GM23248 (cell line): ENCODE data around the gene KLHDC8A. TPM values are rescaled to one million over a fixed set of nuclear protein-coding genes. Genes with fewer than 3 reads are reported as not detected.

Source experiments
- DNase-seq: peaks from one replicate; pipeline ENCODE4 v3.0.0-alpha.2; 2015
- H2AFZ ChIP-seq: fragments of 200-600 bp; sonication (generic); 2 replicates; pipeline ENCODE4 v1.6.1; 2016; ENCODE audit warnings: antibody characterized with exemption
- H3F3A ChIP-seq: fragments of 200-600 bp; sonication (generic); 2 replicates; pipeline ENCODE4 v1.6.1; 2016; ENCODE audit warnings: mild to moderate bottlenecking, antibody characterized with exemption, mixed run types; ENCODE audit not compliant: insufficient read depth
- H3K27ac ChIP-seq: fragments of 200-600 bp; sonication (generic); 2 replicates; pipeline ENCODE4 v1.5.1; 2016; ENCODE audit warnings: mild to moderate bottlenecking
- H3K27me3 ChIP-seq: fragments of 200-600 bp; sonication (generic); replicated peaks from 2 replicates; pipeline ENCODE4 v1.6.1; 2016; ENCODE audit warnings: mild to moderate bottlenecking; ENCODE audit not compliant: insufficient read depth
- H3K36me3 ChIP-seq: fragments of 200-600 bp; sonication (generic); 2 replicates; pipeline ENCODE4 v1.6.1; 2016; ENCODE audit warnings: low read depth, mild to moderate bottlenecking
- H3K4me1 ChIP-seq: fragments of 200-600 bp; sonication (generic); 2 replicates; pipeline ENCODE4 v1.6.1; 2016; ENCODE audit warnings: mild to moderate bottlenecking; ENCODE audit not compliant: insufficient read depth
- H3K4me2 ChIP-seq: fragments of 200-600 bp; sonication (generic); one replicate; pipeline ENCODE4 v1.6.1; 2016; ENCODE audit warnings: mild to moderate bottlenecking; ENCODE audit not compliant: unreplicated experiment
- H3K4me3 ChIP-seq: fragments of 200-600 bp; sonication (generic); 2 replicates; pipeline ENCODE4 v1.5.1; 2016; ENCODE audit warnings: mild to moderate bottlenecking
- H3K79me2 ChIP-seq: fragments of 200-600 bp; sonication (generic); 2 replicates; pipeline ENCODE4 v1.6.1; 2016; ENCODE audit warnings: mild to moderate bottlenecking; ENCODE audit not compliant: insufficient read depth
- H3K9ac ChIP-seq: fragments of 200-600 bp; sonication (generic); 2 replicates; pipeline ENCODE4 v1.6.1; 2016; ENCODE audit warnings: mild to moderate bottlenecking
- H3K9me2 ChIP-seq: fragments of 200-600 bp; sonication (generic); 2 replicates; pipeline ENCODE4 v1.6.1; 2016; ENCODE audit warnings: mixed run types, mild to moderate bottlenecking, moderate library complexity; ENCODE audit not compliant: insufficient read depth
- H3K9me3 ChIP-seq: fragments of 200-600 bp; sonication (generic); one replicate; pipeline ENCODE4 v1.6.1; 2017; ENCODE audit warnings: low read depth
- H4K20me1 ChIP-seq: fragments of 200-600 bp; sonication (generic); 2 replicates; pipeline ENCODE4 v1.6.0; 2016; ENCODE audit not compliant: insufficient read depth
- EZH2 ChIP-seq: fragments of 200-600 bp; sonication (generic); IDR thresholded peaks from 2 replicates; pipeline ENCODE4 v1.6.1; 2018; ENCODE audit warnings: antibody characterized with exemption, mild to moderate bottlenecking; ENCODE audit not compliant: insufficient read depth, poor library complexity, severe bottlenecking
- EZH2phosphoT487 ChIP-seq: fragments of 200-600 bp; sonication (generic); IDR thresholded peaks from 2 replicates; pipeline ENCODE4 v1.6.1; 2018; ENCODE audit warnings: antibody characterized with exemption, moderate library complexity, mild to moderate bottlenecking, low read depth; ENCODE audit not compliant: insufficient read depth
- WGBS, 2 experiments: methylation state at CpG; one replicate each; pipeline ENCODE4 v1.1.6; 2015 to 2017; ENCODE audit warnings: low lambda C conversion rate in 2 of 2, low coverage in 1 of 2; ENCODE audit errors: missing lambda C conversion rate in 2 of 2; 5-methylcytosine and 5-hydroxymethylcytosine counted together
- in situ Hi-C: fragments of 300-500 bp; cut with MboI; formaldehyde crosslinking; loops from 2 replicates; pipeline ENCODE4 v1.15.0; 2020
- polyA plus RNA-seq: library from polyadenylated mRNA; unstranded; fragments of >200 nt; fragmentation: Nextera tagmentation; extraction: Ambion mirVana; gene quantifications from 2 replicates; pipeline ENCODE4 v1.2.1, GENCODE V29; 2016
- total RNA-seq: library from RNA; depleted of rRNA; stranded (reverse); fragments of >200 nt; shearing (Covaris generic); gene quantifications from 2 replicates; pipeline ENCODE4 v1.2.3, GENCODE V29; 2014

KLHDC8A gene
- total and polyA plus RNA-seq, 2 experiments from 2014 or later: not detected

- WGBS, 2 experiments: 34 to 37% methylated on average over 11 of the region's 11 CpGs
- TF ChIP-seq EZH2: no peak
- no peak for TF ChIP-seq EZH2phosphoT487
- H3K9me2 ChIP-seq: no peaks in the 10 kb centered on the region
- H3K36me3 ChIP-seq: no peaks in the 10 kb centered on the region
- H3K9ac ChIP-seq: no peak overlapping the region
- no peaks in the 10 kb centered on the region for H4K20me1 ChIP-seq
- H3K4me1 ChIP-seq: peaks cover 4% of the 10 kb centered on the region; the same call in 1 of the 2 replicates
- no peak for DNase-seq
- no peaks in the 10 kb centered on the region for H3K79me2 ChIP-seq
- H3K4me2 ChIP-seq: no peak overlapping the region
- no peak overlapping the region for H3K4me3 ChIP-seq
- peaks cover 37% of the 10 kb centered on the region for H3K27me3 ChIP-seq
- no peak overlapping the region for H2AFZ ChIP-seq
- H3F3A ChIP-seq: no peaks in the 10 kb centered on the region
- in situ Hi-C loops: loop anchor here (10.0 kb wide), 1 partner anchor 125 kb away; no protein-coding TSS in a partner anchor
- no peak overlapping the region for H3K27ac ChIP-seq
- no peaks in the 10 kb centered on the region for H3K9me3 ChIP-seq
Observed at GRCh38 chr1:205359771-205360565, 3.2 kb upstream of the KLHDC8A start.

DNA sequence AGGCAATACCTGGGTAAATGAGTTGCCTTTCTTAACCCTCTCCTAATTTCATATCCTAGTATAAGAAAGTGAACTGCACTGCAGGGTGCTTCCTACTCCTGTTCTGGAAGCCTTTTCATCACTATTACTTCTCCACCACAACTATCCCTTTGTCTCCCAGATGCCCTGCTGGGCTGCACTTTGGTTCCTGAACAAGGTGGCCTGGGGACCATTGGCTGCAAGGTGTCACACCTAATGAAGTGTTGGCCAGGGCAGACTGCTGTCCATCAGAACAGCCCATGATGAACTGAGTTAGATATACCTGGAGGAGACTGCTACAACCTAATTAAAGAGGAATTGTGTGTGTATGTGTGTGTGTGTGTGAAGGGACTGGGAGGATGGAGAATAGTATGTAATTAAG, 1.9 kb upstream of the KLHDC8A start:
- Histone ChIP-seq H3K4me2 (no peak overlapping the region), H2AFZ (no peak overlapping the region), H3K36me3 (no peaks in the 10 kb centered on the region), H3F3A (no peaks in the 10 kb centered on the region), H3K9me3 (no peaks in the 10 kb centered on the region), H3K4me3 (no peak overlapping the region), H4K20me1 (no peaks in the 10 kb centered on the region), H3K4me1 (peaks cover 4% of the 10 kb centered on the region; the same call in 1 of the 2 replicates), H3K9ac (no peak overlapping the region), H3K27ac (no peak overlapping the region), H3K79me2 (no peaks in the 10 kb centered on the region), H3K9me2 (no peaks in the 10 kb centered on the region), H3K27me3 (peaks cover 37% of the 10 kb centered on the region)
- DNase-seq: no peak
- in situ Hi-C loops: loop anchor here (10.0 kb wide), 1 partner anchor 126 kb away; no protein-coding TSS in a partner anchor
- TF ChIP-seq EZH2phosphoT487 (no peak), EZH2 (no peak)

DNA sequence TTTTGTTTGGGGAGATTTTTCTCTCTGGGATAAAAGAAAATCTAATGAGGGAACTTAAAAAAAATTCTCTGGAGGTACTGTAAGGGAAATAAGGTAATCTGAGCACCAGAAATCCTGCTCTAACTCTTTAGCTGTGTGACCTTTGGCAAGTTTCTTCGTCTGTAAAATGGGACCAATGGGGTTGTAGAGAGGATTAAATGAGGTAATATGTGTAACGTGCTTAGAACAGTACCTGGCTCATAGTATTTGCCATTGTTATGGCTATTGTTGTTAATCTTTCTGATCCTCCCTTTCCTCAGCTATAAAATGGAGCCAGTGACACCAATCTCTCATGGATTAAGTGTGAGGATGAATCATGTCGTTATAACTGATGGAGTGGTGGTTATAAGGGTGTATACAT, 845 bp upstream of the KLHDC8A start:
- Histone ChIP-seq H3F3A (no peaks in the 10 kb centered on the region), H3K4me2 (no peak overlapping the region), H3K79me2 (no peaks in the 10 kb centered on the region), H3K27ac (no peak overlapping the region), H3K27me3 (peaks cover 37% of the 10 kb centered on the region), H4K20me1 (no peaks in the 10 kb centered on the region), H3K9me2 (no peaks in the 10 kb centered on the region), H2AFZ (no peak overlapping the region), H3K36me3 (no peaks in the 10 kb centered on the region), H3K4me1 (peaks cover 4% of the 10 kb centered on the region; the same call in 1 of the 2 replicates), H3K9me3 (no peaks in the 10 kb centered on the region), H3K4me3 (no peak overlapping the region), H3K9ac (no peak overlapping the region)
- no peak for DNase-seq
- WGBS, 2 experiments: 63 to 66% methylated on average over 3 of the region's 3 CpGs
- no peak for TF ChIP-seq EZH2phosphoT487
- no peak for TF ChIP-seq EZH2
- in situ Hi-C loops: loop anchor here (10.0 kb wide), 1 partner anchor 127 kb away; no protein-coding TSS in a partner anchor

GRCh38 chr1:205355075-205355453, 1.7 kb downstream of the KLHDC8A start:
- H3K27ac ChIP-seq: no peak overlapping the region
- no peak overlapping the region for H3K4me2 ChIP-seq
- H3K4me3 ChIP-seq: no peak overlapping the region
- no peaks in the 10 kb centered on the region for H3K36me3 ChIP-seq
- H3K79me2 ChIP-seq: no peaks in the 10 kb centered on the region
- DNase-seq: peak; percentile 53
- no peaks in the 10 kb centered on the region for H4K20me1 ChIP-seq
- no peaks in the 10 kb centered on the region for H3F3A ChIP-seq
- H3K4me1 ChIP-seq: peaks cover 4% of the 10 kb centered on the region; the same call in 1 of the 2 replicates
- H3K9ac ChIP-seq: no peak overlapping the region
- TF ChIP-seq EZH2 (no peak), EZH2phosphoT487 (no peak)
- no peak overlapping the region for H2AFZ ChIP-seq
- in situ Hi-C loops: loop anchor here (10.0 kb wide), 1 partner anchor 130 kb away; no protein-coding TSS in a partner anchor
- no peaks in the 10 kb centered on the region for H3K9me2 ChIP-seq
- peaks cover 26% of the 10 kb centered on the region for H3K27me3 ChIP-seq
- WGBS, 2 experiments: 81 to 86% methylated on average over 3 of the region's 3 CpGs
- no peaks in the 10 kb centered on the region for H3K9me3 ChIP-seq
